ENCODE results near the gene C11orf86.
A peak's percentile ranks its signal among the peaks of the same experiment; 100 is the strongest.
"Not testable (repeated sequence)": the region's sequence is repeated elsewhere in the genome, so short reads cannot be mapped to it uniquely, and the experiment has no call there.

The C11orf86 gene

GRCh38 chr11:66956689-66957290 lies 18.3 kb upstream of the C11orf86 start:
- peak; percentile 64 to 72 for DNase-seq (ENCODE audit: low read depth in 2 of 2)
- peak; percentile 26 for TF ChIP-seq CTCF (IDR thresholded peaks at IDR 0.05; ENCODE audit: low read depth, low read length)
- H3K4me3 ChIP-seq (replicated peaks in 1 of 2; ENCODE audit: low read depth in 2 of 2, low read length in 2 of 2): peak overlapping the region in 1 of 2 donors; percentile 75

- TF ChIP-seq CTCF (IDR thresholded peaks at IDR 0.05; ENCODE audit: low read depth, low read length): no peak
- H3K4me3 ChIP-seq (replicated peaks in 1 of 2; ENCODE audit: low read depth in 2 of 2, low read length in 2 of 2): peak overlapping the region; percentile 56 to 75
- no peak for DNase-seq (ENCODE audit: low read depth in 2 of 2)
Observed at GRCh38 chr11:66957971-66958231, 17.2 kb upstream of the C11orf86 start.

- no peak for TF ChIP-seq CTCF (IDR thresholded peaks at IDR 0.05; ENCODE audit: low read depth, low read length)
- DNase-seq (ENCODE audit: low read depth in 2 of 2): peak; percentile 100
- peak within 1 kb of the TSS; percentile 56 to 75 for H3K4me3 ChIP-seq (replicated peaks in 1 of 2; ENCODE audit: low read depth in 2 of 2, low read length in 2 of 2)
Observed at GRCh38 chr11:66958232-66958955, 16.7 kb upstream of the C11orf86 start, which contains the start of gene PC. Gene PC (minus strand): TSS chr11:66958383. CDS start chr11:66872159, 86,224 bp downstream.

GRCh38 chr11:66958956-66959274 lies 16.2 kb upstream of the C11orf86 start:
- TF ChIP-seq CTCF (IDR thresholded peaks at IDR 0.05; ENCODE audit: low read depth, low read length): no peak
- DNase-seq (ENCODE audit: low read depth in 2 of 2): no peak
- H3K4me3 ChIP-seq (replicated peaks in 1 of 2; ENCODE audit: low read depth in 2 of 2, low read length in 2 of 2): peak overlapping the region; percentile 15 to 26

- not testable (repeated sequence) for DNase-seq (ENCODE audit: low read depth in 2 of 2)
Observed at GRCh38 chr11:66961691-66962213, 13.4 kb upstream of the C11orf86 start.

DNA sequence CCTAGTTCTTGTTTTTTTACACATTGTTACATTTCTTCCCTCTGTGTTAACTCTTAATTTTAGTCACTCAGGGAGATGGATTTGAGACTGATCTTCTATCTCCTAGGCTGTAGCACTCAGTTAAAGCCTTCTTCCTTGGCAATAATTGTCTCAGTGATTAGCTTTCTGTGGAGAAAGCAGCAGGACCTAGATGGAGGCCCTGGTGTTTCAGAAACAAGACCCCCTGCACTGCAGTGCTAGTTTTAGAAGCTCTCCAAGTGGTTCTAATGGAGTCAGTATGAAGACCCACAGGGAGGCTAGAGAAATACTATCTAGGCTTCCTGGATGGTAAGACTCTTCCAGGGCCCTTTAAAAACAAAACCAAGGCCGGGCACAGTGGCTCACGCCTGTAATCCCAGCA lies 12.9 kb upstream of the C11orf86 start:
- no peak for TF ChIP-seq CTCF (IDR thresholded peaks at IDR 0.05; ENCODE audit: low read depth, low read length)
- no peak for DNase-seq (ENCODE audit: low read depth in 2 of 2)
- H3K4me3 ChIP-seq (replicated peaks in 1 of 2; ENCODE audit: low read depth in 2 of 2, low read length in 2 of 2): no peak overlapping the region

More at GRCh38 chr11:66961691-66962213, 13.4 kb upstream of the C11orf86 start:
- not testable (repeated sequence) for H3K4me3 ChIP-seq (replicated peaks in 1 of 2; ENCODE audit: low read depth in 2 of 2, low read length in 2 of 2)

- no peak overlapping the region for H3K4me3 ChIP-seq (replicated peaks in 1 of 2; ENCODE audit: low read depth in 2 of 2, low read length in 2 of 2)
- no peak for TF ChIP-seq CTCF (IDR thresholded peaks at IDR 0.05; ENCODE audit: low read depth, low read length)
- no peak for DNase-seq (ENCODE audit: low read depth in 2 of 2)
Observed at GRCh38 chr11:66962801-66963200, 12.3 kb upstream of the C11orf86 start.
